ENCODE data around the gene IQSEC3. TPM values are rescaled to one million over a fixed set of nuclear protein-coding genes. Genes with fewer than 3 reads are reported as not detected.

The IQSEC3 gene
- total RNA-seq, 1 donor from 2014 or later = 2.5 TPM

DNA sequence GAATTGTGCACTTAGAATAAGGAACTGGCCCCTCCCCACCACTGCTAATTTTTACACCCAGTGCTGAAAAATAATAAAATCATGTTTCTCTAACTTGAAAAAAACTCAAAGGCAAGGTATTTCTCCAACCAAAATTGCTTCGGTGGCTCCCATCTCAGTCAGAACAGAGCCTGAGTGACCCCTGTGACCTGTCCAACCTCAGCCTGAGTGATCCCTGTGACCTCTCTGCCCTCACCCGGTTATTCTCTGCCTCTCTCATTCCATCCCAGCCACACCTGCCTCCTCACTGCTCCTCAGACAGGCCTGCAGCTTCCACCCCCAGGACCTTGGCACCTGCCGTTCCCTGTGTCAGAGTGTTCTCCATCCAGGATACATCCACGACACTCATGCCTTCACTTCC is 142.2 kb downstream of the IQSEC3 start:
- Mint-ChIP-seq H3K27me3 (peaks cover 45% of the 10 kb centered on the region), H3K9me3 (ENCODE audit: low read depth) (no peaks in the 10 kb centered on the region), H3K4me3 (ENCODE audit: low read depth) (no peak overlapping the region), H3K36me3 (ENCODE audit: insufficient read depth) (no peaks in the 10 kb centered on the region), H3K27ac (no peak overlapping the region), H3K4me1 (ENCODE audit: low read depth) (peaks cover 45% of the 10 kb centered on the region)
- DNase-seq (ENCODE audit: low spot score, unreplicated experiment) = no peak
- TF ChIP-seq, protein P1, sequence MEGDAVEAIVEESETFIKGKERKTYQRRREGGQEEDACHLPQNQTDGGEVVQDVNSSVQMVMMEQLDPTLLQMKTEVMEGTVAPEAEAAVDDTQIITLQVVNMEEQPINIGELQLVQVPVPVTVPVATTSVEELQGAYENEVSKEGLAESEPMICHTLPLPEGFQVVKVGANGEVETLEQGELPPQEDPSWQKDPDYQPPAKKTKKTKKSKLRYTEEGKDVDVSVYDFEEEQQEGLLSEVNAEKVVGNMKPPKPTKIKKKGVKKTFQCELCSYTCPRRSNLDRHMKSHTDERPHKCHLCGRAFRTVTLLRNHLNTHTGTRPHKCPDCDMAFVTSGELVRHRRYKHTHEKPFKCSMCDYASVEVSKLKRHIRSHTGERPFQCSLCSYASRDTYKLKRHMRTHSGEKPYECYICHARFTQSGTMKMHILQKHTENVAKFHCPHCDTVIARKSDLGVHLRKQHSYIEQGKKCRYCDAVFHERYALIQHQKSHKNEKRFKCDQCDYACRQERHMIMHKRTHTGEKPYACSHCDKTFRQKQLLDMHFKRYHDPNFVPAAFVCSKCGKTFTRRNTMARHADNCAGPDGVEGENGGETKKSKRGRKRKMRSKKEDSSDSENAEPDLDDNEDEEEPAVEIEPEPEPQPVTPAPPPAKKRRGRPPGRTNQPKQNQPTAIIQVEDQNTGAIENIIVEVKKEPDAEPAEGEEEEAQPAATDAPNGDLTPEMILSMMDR (IDR thresholded peaks at IDR 0.05; ENCODE audit: unreplicated experiment) = no peak

DNA sequence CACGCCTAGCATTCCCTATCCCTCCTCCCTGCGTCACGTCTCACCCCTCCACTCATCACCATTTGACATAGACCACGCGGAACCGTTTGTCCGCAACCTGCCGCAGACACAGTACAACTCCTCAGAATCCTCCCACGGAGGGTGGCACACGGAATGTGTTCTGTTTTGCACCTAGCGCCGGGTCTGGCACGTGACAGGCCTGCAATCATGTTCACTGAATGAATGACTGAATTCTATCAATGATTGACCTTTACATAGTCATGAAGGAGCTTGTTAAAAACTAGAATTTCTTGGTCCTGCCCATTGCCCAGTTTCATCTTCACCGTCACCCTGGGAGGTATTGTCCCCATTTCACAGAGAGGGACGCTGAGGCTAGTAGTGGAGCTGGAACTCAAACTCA is 142.7 kb downstream of the IQSEC3 start:
- Mint-ChIP-seq H3K9me3 (ENCODE audit: low read depth) (no peaks in the 10 kb centered on the region), H3K36me3 (ENCODE audit: insufficient read depth) (no peaks in the 10 kb centered on the region), H3K27ac (no peak overlapping the region), H3K4me3 (ENCODE audit: low read depth) (no peak overlapping the region), H3K4me1 (ENCODE audit: low read depth) (peaks cover 48% of the 10 kb centered on the region), H3K27me3 (peaks cover 46% of the 10 kb centered on the region)
- DNase-seq (ENCODE audit: low spot score, unreplicated experiment) = no peak
- TF ChIP-seq, protein P1 (IDR thresholded peaks at IDR 0.05; ENCODE audit: unreplicated experiment) = no peak

DNA sequence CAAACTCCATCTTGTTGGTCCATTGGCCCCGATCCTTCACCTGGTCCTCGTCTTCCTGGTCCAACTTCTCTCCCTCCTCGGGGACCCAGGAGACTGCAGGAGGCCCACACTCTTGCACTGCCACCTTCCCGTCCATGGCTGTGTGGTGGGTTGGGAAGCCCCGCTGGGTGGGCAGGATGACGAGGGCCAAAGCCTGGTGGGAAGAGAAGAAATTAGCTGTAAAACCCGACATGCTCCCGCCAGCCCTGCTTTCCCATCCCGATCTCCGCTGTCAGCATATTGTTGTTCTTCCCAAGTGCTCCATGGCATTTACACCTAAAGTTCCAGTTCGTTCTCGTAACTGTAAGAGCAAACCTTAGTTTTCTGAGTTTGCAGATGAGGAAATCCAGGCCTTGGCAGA is 143.3 kb downstream of the IQSEC3 start:
- Mint-ChIP-seq H3K4me3 (ENCODE audit: low read depth) (no peak overlapping the region), H3K36me3 (ENCODE audit: insufficient read depth) (no peaks in the 10 kb centered on the region), H3K4me1 (ENCODE audit: low read depth) (peaks cover 48% of the 10 kb centered on the region), H3K27ac (no peak overlapping the region), H3K27me3 (peaks cover 47% of the 10 kb centered on the region), H3K9me3 (ENCODE audit: low read depth) (no peaks in the 10 kb centered on the region)
- TF ChIP-seq, protein P1 (IDR thresholded peaks at IDR 0.05; ENCODE audit: unreplicated experiment) = no peak
- no peak for DNase-seq (ENCODE audit: low spot score, unreplicated experiment)

DNA sequence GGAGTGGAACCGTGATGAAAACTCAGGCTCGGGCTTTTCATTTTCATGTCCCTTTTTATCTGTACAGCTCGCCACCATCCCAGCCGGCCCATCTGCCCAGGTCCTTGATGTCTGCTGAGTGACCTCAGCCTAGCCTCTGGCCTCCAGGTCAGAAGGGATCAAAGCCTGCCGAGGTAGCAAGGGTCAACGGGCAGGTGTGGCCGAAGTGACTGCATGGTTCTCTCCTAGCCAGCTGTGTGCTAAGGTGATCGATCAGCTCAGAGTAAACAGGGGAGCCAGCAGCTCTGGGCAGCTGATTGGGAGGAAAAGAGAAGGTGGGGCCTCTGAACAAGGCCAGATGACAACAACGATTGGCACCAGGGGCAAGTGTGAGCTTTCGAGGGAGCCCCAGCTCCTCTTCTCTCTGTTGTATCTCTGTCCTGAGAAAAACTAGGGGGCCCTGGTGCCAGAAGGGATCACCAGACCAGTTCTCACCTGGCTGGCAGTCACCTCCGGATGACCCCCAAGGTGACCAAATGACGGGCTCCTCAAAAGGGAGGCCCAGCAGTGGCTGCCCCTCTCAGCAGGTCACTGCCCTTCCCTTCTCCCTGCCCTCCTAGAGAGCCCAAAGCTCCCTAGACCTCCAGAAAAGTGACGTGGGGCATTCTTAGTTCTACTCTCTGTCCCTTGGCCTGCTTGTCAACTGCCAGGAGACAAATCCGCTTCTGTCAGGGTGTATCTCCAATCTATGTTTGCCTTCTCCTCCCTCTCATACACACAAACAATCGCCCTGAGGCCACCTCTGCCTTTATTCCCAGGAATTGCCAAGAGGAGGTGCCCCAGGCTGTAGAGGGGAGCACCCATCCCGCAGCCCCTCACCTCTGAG is 143.9 kb downstream of the IQSEC3 start:
- Mint-ChIP-seq H3K4me3 (ENCODE audit: low read depth) (no peak overlapping the region), H3K27ac (peak overlapping the region; percentile 88), H3K27me3 (peaks cover 46% of the 10 kb centered on the region), H3K36me3 (ENCODE audit: insufficient read depth) (no peaks in the 10 kb centered on the region), H3K4me1 (ENCODE audit: low read depth) (peaks cover 48% of the 10 kb centered on the region), H3K9me3 (ENCODE audit: low read depth) (no peaks in the 10 kb centered on the region)
- TF ChIP-seq, protein P1 (IDR thresholded peaks at IDR 0.05; ENCODE audit: unreplicated experiment) = no peak
- DNase-seq (ENCODE audit: low spot score, unreplicated experiment) = peak; percentile 66

DNA sequence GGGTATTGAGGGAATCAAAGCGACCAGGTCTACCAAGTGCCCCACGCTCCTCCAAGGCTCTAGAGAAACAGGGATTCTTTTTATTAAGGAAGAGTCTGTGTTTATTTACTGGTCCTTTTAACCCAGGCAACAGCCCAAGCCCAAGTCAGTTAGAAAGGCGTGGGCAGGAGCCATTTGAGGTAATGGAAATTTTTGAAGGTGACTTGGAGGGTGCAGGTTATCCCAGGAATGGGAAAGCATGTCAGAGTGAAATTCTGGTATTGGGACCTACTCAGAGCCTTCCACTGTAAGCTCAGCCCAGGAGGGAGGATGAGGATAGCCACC is 144.5 kb downstream of the IQSEC3 start:
- H3K27me3 Mint-ChIP-seq = peaks cover 43% of the 10 kb centered on the region
- H3K9me3 Mint-ChIP-seq (ENCODE audit: low read depth) = no peaks in the 10 kb centered on the region
- no peaks in the 10 kb centered on the region for H3K36me3 Mint-ChIP-seq (ENCODE audit: insufficient read depth)
- H3K27ac Mint-ChIP-seq = peak overlapping the region; percentile 88
- TF ChIP-seq, protein P1 (IDR thresholded peaks at IDR 0.05; ENCODE audit: unreplicated experiment) = no peak
- no peak for DNase-seq (ENCODE audit: low spot score, unreplicated experiment)
- H3K4me3 Mint-ChIP-seq (ENCODE audit: low read depth) = no peak overlapping the region
- peaks cover 48% of the 10 kb centered on the region for H3K4me1 Mint-ChIP-seq (ENCODE audit: low read depth)
